ENCODE measurements around the gene DNAJC16.
"Not testable (repeated sequence)": the region's sequence is repeated elsewhere in the genome, so short reads cannot be mapped to it uniquely, and the experiment has no call there.

- not testable (repeated sequence) for TF ChIP-seq CTCF, POLR2AphosphoS5, EP300, POLR2A (IDR thresholded peaks at IDR 0.05)
These were observed 12.1 kb upstream of the DNAJC16 start for GRCh38 chr1:15514557-15514956.
